OCI-LY3 (cell line): Measurements from ENCODE around the gene GJC2.
"Not testable (repeated sequence)": the region's sequence is repeated elsewhere in the genome, so short reads cannot be mapped to it uniquely, and the experiment has no call there.

Experiments
- H2AFZ ChIP-seq: fragments of 200-600, 300-600 bp; shearing (Covaris generic); 2 replicates; pipeline ENCODE4 v1.6.0; 2014; ENCODE audit warnings: antibody characterized with exemption, low read depth, low read length
- H3K27ac ChIP-seq: fragments of 200-600, 300-600 bp; sonication (generic); 2 replicates; pipeline ENCODE4 v1.5.1; 2014; ENCODE audit warnings: mild to moderate bottlenecking, low read length, moderate library complexity, mixed read lengths
- H3K27me3 ChIP-seq: fragments of 200-600, 300-600 bp; sonication (generic); 2 replicates; pipeline ENCODE4 v1.6.1; 2014; ENCODE audit warnings: low read depth, low read length, mixed read lengths
- H3K36me3 ChIP-seq: fragments of 200-600, 300-600 bp; sonication (generic); replicated peaks from 2 replicates; pipeline ENCODE3; 2014; ENCODE audit warnings: low read depth, low read length, mixed read lengths
- H3K4me1 ChIP-seq: fragments of 300-600, 200-600 bp; sonication (generic); 2 replicates; pipeline ENCODE4 v1.6.1; 2014; ENCODE audit warnings: low read length, mixed read lengths
- H3K4me2 ChIP-seq: fragments of 200-600, 300-600 bp; sonication (generic); 2 replicates; pipeline ENCODE4 v1.6.1; 2014; ENCODE audit warnings: low read length, mixed read lengths
- H3K4me3 ChIP-seq: fragments of 300-600, 200-600 bp; sonication (generic); 2 replicates; pipeline ENCODE4 v1.5.1; 2014; ENCODE audit warnings: antibody characterized with exemption, mild to moderate bottlenecking, low read length, moderate library complexity
- H3K79me2 ChIP-seq: fragments of 300-600, 200-600 bp; shearing (Covaris generic); 2 replicates; pipeline ENCODE4 v1.6.1; 2014; ENCODE audit warnings: mild to moderate bottlenecking, low read length, mixed read lengths
- H3K9ac ChIP-seq: fragments of 300-600, 200-600 bp; shearing (Covaris generic); 2 replicates; pipeline ENCODE4 v1.6.0; 2014; ENCODE audit warnings: mild to moderate bottlenecking, low read length, moderate library complexity
- H3K9me3 ChIP-seq: fragments of 200-600, 300-600 bp; shearing (Covaris generic); 2 replicates; pipeline ENCODE4 v1.6.1; 2014; ENCODE audit warnings: low read length, mixed read lengths; ENCODE audit not compliant: insufficient read depth
- H4K20me1 ChIP-seq: fragments of 200-600, 300-600 bp; sonication (generic); 2 replicates; pipeline ENCODE4 v1.6.1; 2016; ENCODE audit warnings: low read length, mixed read lengths; ENCODE audit not compliant: insufficient read depth
- CTCF ChIP-seq: fragments of 200-600, 300-600 bp; sonication (generic); IDR thresholded peaks from 2 replicates; pipeline ENCODE4 v1.5.1; 2014; ENCODE audit warnings: antibody characterized with exemption, low read length, low read depth
- EZH2phosphoT487 ChIP-seq: fragments of 200-600 bp; shearing (Covaris generic); IDR thresholded peaks from 2 replicates; pipeline ENCODE4 v1.6.1; 2018; ENCODE audit warnings: antibody characterized with exemption, mixed run types, low read depth

GJC2 gene

DNA sequence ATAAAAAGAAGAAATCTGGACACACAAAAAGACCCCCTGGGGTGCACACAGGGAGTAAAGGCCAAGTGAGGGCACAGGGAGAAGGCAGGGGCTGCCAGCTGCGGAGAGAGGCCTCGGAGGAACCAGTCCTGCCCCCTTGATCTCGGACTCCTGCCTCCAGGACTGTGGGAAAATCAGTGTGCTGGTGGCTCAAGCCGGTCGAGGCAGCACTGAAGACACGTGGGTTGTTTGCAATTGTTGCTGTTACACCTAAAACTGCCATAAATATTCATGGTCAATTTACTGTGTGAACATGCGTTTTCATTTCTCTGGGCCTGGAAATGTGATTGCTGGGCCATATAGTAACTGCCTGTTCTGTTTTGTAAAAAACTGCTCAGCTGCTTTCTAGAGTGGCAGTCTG lies 34.4 kb downstream of the GJC2 start:
- Histone ChIP-seq H3K4me1 (no peaks in the 10 kb centered on the region), H2AFZ (no peak overlapping the region), H4K20me1 (no peaks in the 10 kb centered on the region), H3K27ac (no peak overlapping the region), H3K36me3 (no peaks in the 10 kb centered on the region), H3K79me2 (no peaks in the 10 kb centered on the region), H3K9me3 (no peaks in the 10 kb centered on the region), H3K4me2 (no peak overlapping the region), H3K4me3 (no peak overlapping the region), H3K9ac (no peak overlapping the region), H3K27me3 (no peaks in the 10 kb centered on the region)
- no peak for TF ChIP-seq EZH2phosphoT487
- TF ChIP-seq CTCF, result no peak

DNA sequence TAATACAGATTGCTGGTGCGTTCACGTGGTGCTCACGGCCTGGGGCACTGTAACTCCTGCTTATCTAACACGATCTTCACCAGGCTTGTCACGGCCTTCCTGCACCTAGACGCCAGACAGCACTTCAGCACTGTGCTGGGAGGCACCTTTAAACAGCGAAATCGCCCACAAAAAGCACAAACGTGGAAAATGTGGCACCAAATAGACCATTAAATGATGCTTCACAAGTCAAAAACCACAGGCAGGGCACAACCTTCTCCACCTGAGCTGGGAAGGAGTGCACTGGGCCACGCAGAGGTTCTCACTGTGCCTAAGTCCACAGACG lies 35.9 kb downstream of the GJC2 start:
- Histone ChIP-seq H3K9me3 (no peaks in the 10 kb centered on the region), H3K4me3 (no peak overlapping the region), H3K4me2 (no peak overlapping the region), H2AFZ (no peak overlapping the region), H3K36me3 (no peaks in the 10 kb centered on the region), H3K27me3 (no peaks in the 10 kb centered on the region), H3K27ac (no peak overlapping the region), H4K20me1 (no peaks in the 10 kb centered on the region), H3K9ac (no peak overlapping the region), H3K4me1 (no peaks in the 10 kb centered on the region), H3K79me2 (no peaks in the 10 kb centered on the region)
- TF ChIP-seq CTCF (no peak), EZH2phosphoT487 (no peak)

- not testable (repeated sequence) for H3K4me2 ChIP-seq, H3K36me3 ChIP-seq, H3K27ac ChIP-seq, H3K4me1 ChIP-seq, H3K27me3 ChIP-seq, H3K4me3 ChIP-seq, H2AFZ ChIP-seq, H4K20me1 ChIP-seq, H3K9me3 ChIP-seq, H3K9ac ChIP-seq, H3K79me2 ChIP-seq
Observed at GRCh38 chr1:228188249-228188648, 38.5 kb downstream of the GJC2 start.

DNA sequence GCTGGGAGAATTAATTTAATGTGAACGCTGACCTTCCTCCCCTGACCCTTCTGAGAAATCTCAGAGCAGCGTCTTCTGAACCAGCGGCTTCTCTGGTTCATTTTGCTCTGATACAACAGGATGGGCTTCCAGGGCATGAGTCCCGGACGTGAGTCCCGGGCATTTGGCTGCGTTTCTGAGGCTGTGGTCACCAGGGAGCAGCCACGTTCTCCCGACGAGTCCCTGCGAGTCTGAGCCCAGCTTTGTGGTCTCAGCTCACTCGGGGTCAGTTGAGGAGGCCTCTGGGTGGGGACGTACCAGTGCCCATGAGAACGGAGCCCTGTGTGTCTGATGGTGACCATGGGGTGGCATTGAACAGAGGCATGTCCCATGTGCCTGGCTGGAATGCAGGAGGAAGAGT lies 40.5 kb downstream of the GJC2 start:
- H3K36me3 ChIP-seq, result no peaks in the 10 kb centered on the region
- H3K79me2 ChIP-seq, result no peaks in the 10 kb centered on the region
- no peak overlapping the region for H2AFZ ChIP-seq
- H3K9me3 ChIP-seq, result no peaks in the 10 kb centered on the region
- TF ChIP-seq CTCF (no peak), EZH2phosphoT487 (no peak)
- no peak overlapping the region for H3K9ac ChIP-seq
- no peaks in the 10 kb centered on the region for H4K20me1 ChIP-seq
- no peak overlapping the region for H3K27ac ChIP-seq
- H3K27me3 ChIP-seq, result no peaks in the 10 kb centered on the region
- H3K4me1 ChIP-seq, result peaks cover 7% of the 10 kb centered on the region
- no peak overlapping the region for H3K4me3 ChIP-seq
- no peak overlapping the region for H3K4me2 ChIP-seq

- TF ChIP-seq EZH2phosphoT487, result no peak
- no peak for TF ChIP-seq CTCF
- H4K20me1 ChIP-seq, result no peaks in the 10 kb centered on the region
- no peak overlapping the region for H2AFZ ChIP-seq
- no peaks in the 10 kb centered on the region for H3K36me3 ChIP-seq
- no peak overlapping the region for H3K9ac ChIP-seq
- H3K4me2 ChIP-seq, result no peak overlapping the region
- no peaks in the 10 kb centered on the region for H3K27me3 ChIP-seq
- peaks cover 7% of the 10 kb centered on the region for H3K4me1 ChIP-seq
- H3K4me3 ChIP-seq, result no peak overlapping the region
- no peaks in the 10 kb centered on the region for H3K9me3 ChIP-seq
- H3K27ac ChIP-seq, result no peak overlapping the region
- no peaks in the 10 kb centered on the region for H3K79me2 ChIP-seq
Observed at GRCh38 chr1:228190778-228191177, 41.0 kb downstream of the GJC2 start.
